SKM-1 treated with dmso at 0.1 percent for 144 hours (cell line): ENCODE data around the gene ARL13B.
A peak's percentile ranks its signal among the peaks of the same experiment; 100 is the strongest.
"Not testable (repeated sequence)": the region's sequence is repeated elsewhere in the genome, so short reads cannot be mapped to it uniquely, and the experiment has no call there.

Source experiments
- DNase-seq: peaks from one replicate; lab custom pipeline; 2025; ENCODE audit not compliant: unreplicated experiment; lab: John Stamatoyannopoulos, UW

The ARL13B gene

GRCh38 chr3:93979850-93980676 is at the start of gene ARL13B:
Gene ARL13B, plus strand, starts transcription at chr3:93980155. Its CDS starts 269 bp downstream, at chr3:93980424.
- DNase-seq, result peak; percentile 99

- DNase-seq, result no peak
Measured at GRCh38 chr3:93931597-93932229, 48.2 kb upstream of the ARL13B start.

GRCh38 chr3:93934366-93935046 is 45.4 kb upstream of the ARL13B start:
- DNase-seq, result no peak

GRCh38 chr3:93936549-93936948 is 43.4 kb upstream of the ARL13B start:
- no peak for DNase-seq

GRCh38 chr3:93937485-93937884 is 42.5 kb upstream of the ARL13B start:
- not testable (repeated sequence) for DNase-seq

- DNase-seq, result not testable (repeated sequence)
Measured at GRCh38 chr3:93949958-93950357, 30.0 kb upstream of the ARL13B start.

- DNase-seq, result no peak
Measured at GRCh38 chr3:93961026-93961425, 18.9 kb upstream of the ARL13B start.

- DNase-seq, result no peak
Measured at GRCh38 chr3:93961489-93961888, 18.5 kb upstream of the ARL13B start.

GRCh38 chr3:93962798-93963197 is 17.2 kb upstream of the ARL13B start:
- DNase-seq, result no peak

GRCh38 chr3:93965106-93965505 is 14.8 kb upstream of the ARL13B start:
- not testable (repeated sequence) for DNase-seq

- DNase-seq, result no peak
Measured at GRCh38 chr3:93969443-93969842, 10.5 kb upstream of the ARL13B start.

- no peak for DNase-seq
Measured at GRCh38 chr3:93969997-93970396, 10.0 kb upstream of the ARL13B start.

GRCh38 chr3:93973131-93974126 is 6.5 kb upstream of the ARL13B start, which contains the start of gene PROS1:
Gene PROS1, minus strand, starts transcription at chr3:93973896. Its CDS starts 147 bp downstream, at chr3:93973749.
- peak; percentile 82 for DNase-seq

- no peak for DNase-seq
Measured at GRCh38 chr3:93981649-93982048, 1.7 kb downstream of the ARL13B start.

- DNase-seq, result no peak
Measured at GRCh38 chr3:93983408-93983807, 3.5 kb downstream of the ARL13B start.

GRCh38 chr3:93984618-93985017 is 4.7 kb downstream of the ARL13B start:
- no peak for DNase-seq

GRCh38 chr3:93988283-93988682 is 8.3 kb downstream of the ARL13B start:
- no peak for DNase-seq

- DNase-seq, result no peak
Measured at GRCh38 chr3:93988764-93989163, 8.8 kb downstream of the ARL13B start.

- no peak for DNase-seq
Measured at GRCh38 chr3:93989241-93989640, 9.3 kb downstream of the ARL13B start.

- no peak for DNase-seq
Measured at GRCh38 chr3:93991631-93992030, 11.7 kb downstream of the ARL13B start.
